ENCODE measurements around the gene LMBR1L. TPM values are rescaled to one million over a fixed set of nuclear protein-coding genes. Genes with fewer than 3 reads are reported as not detected.

LMBR1L gene
- total RNA-seq, 1 donor from 2014 or later = 53.1 TPM

DNA sequence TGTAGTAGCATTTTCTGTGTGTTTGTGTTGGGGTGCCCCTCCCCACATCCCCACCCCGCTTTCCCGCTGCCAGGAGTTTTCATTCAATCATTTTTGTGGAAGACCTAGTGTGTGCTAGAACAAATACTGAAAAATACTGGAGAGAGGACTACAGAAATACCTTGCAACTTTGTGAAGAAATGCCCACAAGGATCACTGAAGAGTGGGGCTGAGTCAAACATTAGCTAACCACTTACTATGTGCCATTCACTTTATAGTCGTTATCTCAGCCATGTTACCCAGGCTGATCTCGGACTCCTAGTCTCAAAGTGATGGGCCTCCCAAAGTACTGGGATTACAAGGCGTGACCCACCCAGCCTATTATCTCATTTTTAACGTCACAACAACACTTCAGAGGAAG lies 559 bp upstream of the LMBR1L start:
- DNase-seq (ENCODE audit: low spot score) = no peak

GRCh38 chr12:49109641-49110463 lies 795 bp downstream of the LMBR1L start:
- no peak for DNase-seq (ENCODE audit: low spot score)

DNA sequence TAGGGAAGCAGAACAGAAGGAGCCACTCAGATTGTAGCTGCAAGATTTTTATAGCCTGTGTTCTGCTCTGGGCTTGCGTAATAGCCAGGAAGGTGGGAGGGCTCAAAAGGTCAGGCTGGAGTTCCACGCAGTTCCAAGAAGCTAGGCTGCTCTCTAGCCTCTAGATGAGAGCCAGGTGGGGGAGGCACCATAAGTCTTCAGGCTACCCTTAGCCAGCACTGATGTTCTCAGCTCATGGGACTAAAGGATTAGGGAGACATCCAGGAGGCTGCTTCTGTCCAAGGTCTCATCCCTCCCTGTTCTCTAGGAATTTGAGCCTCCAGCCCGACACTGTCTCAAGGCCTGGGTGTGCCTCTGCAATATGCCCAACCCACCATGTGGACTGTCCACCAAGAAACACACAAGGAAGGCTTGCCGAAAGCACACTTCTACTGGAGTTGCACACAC lies 1.7 kb downstream of the LMBR1L start:
- DNase-seq (ENCODE audit: low spot score) = peak; percentile 43

GRCh38 chr12:49105504-49106084 lies 5.1 kb downstream of the LMBR1L start:
- no peak for DNase-seq (ENCODE audit: low spot score)

GRCh38 chr12:49104822-49105221 lies 5.8 kb downstream of the LMBR1L start:
- no peak for DNase-seq (ENCODE audit: low spot score)

DNA sequence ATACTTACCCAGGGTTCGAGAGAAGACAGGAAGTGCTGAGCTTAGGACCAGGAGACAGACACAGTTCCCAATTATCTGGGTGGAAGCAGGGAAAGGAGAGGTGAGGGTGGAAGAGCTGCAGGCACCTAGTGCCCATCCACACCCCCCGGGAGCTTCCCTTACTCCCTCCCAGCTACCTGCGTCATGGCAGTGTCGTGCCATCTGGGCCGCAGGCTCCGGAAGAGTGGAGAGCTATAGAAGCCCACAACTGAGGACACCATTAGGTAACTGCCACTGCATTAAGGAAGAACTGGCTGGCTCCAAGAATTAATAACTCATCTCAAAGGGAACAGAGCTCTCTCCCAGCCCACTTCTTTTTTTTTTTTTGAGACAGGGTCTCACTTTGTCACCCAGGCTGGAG lies 10.3 kb downstream of the LMBR1L start:
- DNase-seq (ENCODE audit: low spot score) = no peak

DNA sequence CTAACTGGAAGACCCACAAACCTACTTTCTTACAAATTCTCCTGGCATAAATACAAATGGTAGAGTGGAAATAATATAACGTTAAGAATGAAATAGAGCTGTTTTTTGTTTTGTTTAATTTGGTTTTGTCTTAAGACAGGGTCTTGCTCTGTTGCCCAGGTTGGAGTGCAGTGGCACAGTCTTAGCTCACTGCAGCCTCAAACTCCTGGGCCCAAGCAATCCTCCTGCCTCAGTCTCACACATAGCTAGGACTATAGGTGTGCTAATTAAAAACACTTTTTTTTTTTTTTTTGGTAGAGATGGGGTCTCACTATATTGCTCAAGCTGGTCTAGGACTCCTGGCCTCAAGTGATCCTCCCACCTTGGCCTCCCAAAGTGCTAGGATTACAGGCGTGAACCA lies 11.9 kb downstream of the LMBR1L start:
- no peak for DNase-seq (ENCODE audit: low spot score)

- peak; percentile 44 for DNase-seq (ENCODE audit: low spot score)
These were observed 12.6 kb downstream of the LMBR1L start for GRCh38 chr12:49098035-49098451.

GRCh38 chr12:49097381-49097780 lies 13.3 kb downstream of the LMBR1L start:
- DNase-seq (ENCODE audit: low spot score) = no peak

DNA sequence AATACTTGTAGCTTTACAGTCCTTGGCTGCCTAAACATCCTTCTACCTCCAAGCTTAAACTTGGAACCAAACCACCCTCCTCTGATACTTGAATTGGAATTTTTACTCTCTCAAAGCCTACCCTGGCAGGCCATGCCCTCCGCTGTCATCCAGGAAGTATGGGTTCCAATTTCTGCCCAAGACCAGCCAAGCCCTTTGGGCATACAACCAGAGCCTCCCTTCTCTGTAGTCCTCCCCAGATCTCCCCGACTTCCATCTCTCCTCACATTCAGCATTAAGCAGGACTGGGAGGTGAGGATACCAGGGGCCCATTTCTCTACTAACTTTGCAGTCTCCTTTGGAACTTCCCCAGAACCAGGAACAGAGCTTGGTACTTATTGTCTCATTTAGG lies 15.7 kb downstream of the LMBR1L start:
- no peak for DNase-seq (ENCODE audit: low spot score)

- no peak for DNase-seq (ENCODE audit: low spot score)
These were observed 16.3 kb downstream of the LMBR1L start, which contains the start of gene DHH for GRCh38 chr12:49094160-49094974. DHH (minus strand) TSS chr12:49094801; CDS start chr12:49094512, 289 bp downstream.

GRCh38 chr12:49093792-49094159 lies 16.9 kb downstream of the LMBR1L start:
- no peak for DNase-seq (ENCODE audit: low spot score)

DNA sequence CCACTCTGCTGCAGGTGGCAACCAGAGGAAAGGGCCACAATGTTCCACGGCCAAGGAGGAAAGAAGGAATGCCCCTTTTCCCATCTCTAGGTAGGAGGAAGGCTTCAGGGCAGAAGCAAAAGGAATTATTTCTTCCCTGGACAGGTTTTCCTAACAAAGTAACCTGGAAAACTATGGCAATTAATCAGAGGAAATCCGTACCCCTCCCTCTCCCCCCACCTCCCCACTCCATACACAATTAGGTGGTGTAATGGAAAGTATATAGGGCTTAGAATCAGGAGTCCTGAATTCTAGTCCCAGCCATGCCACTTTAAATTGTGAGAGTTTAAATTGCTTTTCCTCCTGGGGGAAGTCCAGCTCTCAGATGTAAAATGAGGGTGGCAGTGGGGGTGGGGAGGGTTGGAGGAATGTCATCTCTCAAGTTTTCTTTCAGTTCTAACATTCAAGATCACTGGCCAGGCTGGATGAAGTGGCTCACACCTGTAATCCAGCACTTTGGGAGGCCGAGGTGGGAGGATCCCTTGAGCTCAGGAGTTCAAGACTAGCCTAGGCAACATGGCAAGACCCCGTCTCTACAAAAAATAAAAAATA lies 17.7 kb downstream of the LMBR1L start:
- DNase-seq (ENCODE audit: low spot score) = no peak

DNA sequence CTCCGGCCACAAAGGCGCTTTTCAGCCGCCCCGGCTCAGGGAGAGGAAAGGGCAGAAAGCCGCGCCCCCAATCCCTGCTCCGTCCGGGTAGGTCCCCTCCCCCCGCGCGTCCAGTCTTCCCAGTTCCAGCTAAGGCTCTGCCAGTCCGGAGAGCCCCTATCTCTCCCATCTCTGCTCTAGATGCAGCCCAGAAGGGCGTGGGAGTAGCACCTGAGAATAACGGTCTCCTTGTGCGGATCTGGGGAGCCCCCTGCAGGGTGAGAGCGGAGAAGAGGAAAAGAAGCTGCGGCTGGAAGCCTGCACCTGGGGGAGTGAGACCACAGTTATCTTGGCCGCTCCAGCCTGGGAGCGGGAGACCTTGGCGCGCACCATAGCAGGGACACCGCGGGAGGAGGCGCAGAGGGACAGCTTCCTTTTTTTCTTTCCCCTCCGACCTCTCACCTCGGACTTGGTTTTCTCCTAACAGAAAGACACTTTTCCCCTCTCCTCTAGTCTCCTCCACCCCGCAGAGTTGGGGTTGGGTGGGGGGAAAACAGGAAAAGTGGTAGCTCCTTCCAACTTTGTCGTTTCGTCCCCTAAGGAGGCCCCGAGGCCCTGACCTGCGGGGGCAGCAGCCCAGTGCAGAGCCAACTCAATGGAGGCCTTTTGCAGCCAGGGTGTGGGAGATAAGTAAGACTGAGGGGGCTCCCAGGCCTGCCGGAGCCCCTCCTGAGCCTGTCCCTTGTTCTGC lies 18.4 kb downstream of the LMBR1L start:
- DNase-seq (ENCODE audit: low spot score) = no peak

DNA sequence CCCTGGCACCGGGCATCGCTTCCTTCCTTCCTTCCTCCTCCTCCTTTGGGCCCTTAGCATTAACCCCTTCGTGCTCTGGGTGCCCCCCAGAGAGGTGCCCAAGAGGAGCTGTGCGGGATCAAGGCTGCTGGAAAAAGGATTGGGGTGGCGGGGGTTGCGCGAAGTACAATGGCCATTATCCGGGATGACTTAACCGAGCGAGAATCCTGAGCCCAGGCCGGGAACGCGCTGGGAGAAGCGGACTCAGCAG lies 18.9 kb downstream of the LMBR1L start:
- no peak for DNase-seq (ENCODE audit: low spot score)

DNA sequence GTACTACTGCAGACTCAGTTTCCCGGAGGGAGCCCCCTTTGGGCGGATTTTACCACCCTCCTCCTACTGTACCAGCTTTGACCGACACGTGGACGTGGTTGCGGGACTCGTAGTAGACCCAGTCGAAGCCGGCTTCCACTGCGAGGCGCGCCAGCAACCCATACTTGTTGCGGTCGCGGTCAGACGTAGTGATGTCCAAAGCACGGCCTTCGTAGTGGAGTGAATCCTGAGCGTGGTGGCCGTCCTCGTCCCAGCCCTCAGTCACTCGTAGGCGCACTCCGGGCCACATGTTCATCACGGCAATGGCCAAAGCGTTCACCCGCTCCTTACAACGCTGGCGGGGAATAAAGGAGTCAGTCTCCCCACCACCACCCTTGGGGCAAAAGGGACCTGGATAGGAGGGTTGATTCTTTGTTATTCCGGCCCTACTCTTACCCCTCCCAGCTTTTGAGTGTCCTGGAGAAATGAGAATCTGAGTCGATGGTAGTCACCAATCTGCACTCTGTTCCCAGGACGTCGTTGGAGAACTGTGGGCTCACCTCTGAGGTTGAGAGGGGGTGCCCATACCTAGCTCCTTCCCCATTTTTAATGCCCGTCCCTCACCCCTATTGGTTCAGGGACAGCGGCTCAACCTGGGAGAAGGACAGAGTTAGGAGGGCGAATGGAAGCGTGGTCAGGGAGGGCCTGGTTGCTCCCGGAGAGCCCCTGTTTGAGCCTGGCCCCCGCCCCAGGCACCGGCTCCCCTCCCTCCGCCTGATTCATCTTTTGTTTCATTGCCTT lies 19.4 kb downstream of the LMBR1L start:
- DNase-seq (ENCODE audit: low spot score) = no peak

GRCh38 chr12:49089821-49090773 lies 20.6 kb downstream of the LMBR1L start:
- DNase-seq (ENCODE audit: low spot score) = no peak

DNA sequence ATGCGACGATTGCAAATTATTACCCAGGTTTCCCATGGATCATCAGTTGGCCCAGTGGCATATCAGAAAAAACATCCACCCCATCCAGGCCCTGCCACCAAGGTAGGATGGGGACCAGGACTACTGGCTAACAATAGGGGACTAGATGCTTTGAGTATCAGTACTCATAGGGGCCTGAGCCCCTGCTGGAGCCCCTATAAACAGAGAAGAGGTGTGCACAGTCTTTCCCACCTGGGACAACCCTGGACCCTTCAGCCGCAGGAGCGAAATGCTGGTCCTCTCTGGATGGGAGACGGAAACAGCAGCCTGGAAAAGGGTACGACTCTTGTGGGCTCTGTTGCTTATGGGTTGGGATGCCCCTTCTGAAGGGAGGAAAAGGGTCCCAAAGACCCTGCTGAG lies 21.7 kb downstream of the LMBR1L start:
- no peak for DNase-seq (ENCODE audit: low spot score)

DNA sequence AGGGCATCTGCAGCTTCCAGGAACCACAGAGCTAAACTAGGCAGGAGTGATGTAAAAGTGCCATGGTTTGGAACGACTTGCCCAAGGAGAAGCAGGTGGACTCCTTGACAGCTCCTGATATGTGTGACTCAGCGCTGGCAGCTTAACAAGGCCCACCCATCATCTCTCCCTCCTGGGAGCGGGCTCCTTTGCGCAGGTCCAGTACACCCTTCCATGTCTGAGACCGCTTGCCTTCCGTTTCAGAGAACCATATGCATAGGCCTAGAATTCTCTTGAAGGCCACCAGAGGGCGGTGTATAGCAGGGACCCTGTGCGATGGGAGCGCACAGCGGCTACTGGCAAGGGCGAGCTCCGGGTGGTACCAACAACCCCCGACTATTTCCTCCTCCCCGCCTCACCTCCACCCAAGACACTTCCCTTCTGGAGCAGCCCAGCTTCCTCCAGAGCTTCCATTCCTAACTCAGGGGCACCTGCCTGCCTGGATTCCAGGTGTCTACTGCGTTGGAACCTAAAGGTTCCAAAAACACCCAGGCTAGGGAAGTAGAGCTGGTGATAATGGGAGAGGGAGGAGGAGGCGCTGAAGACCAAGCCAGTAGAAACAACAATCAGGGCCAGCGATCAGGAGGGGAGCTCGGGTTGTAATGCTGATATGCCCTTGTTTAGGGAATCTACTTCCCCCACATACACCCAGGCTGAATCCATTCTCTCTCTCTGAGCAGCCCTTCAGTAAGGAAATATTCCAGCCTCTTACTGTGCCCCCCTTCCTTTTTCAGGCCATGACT lies 22.3 kb downstream of the LMBR1L start:
- DNase-seq (ENCODE audit: low spot score) = peak; percentile 63
